NCI-H2107 treated with DMSO at 0.1 percent for 48 hours (cell line): ENCODE measurements around the gene DENND1A.
"Not testable (repeated sequence)": the region's sequence is repeated elsewhere in the genome, so short reads cannot be mapped to it uniquely, and the experiment has no call there.

Experiments used
- DNase-seq: peaks from one replicate; lab custom pipeline; 2025; ENCODE audit not compliant: unreplicated experiment; lab: John Stamatoyannopoulos, UW

DENND1A gene

GRCh38 chr9:123929870-123930831 is at the start of gene DENND1A:
Gene DENND1A (minus strand): TSS chr9:123930126. CDS start chr9:123929905, 221 bp downstream.
- DNase-seq: no peak

- DNase-seq: no peak
Measured at GRCh38 chr9:123978981-123979380, 49.1 kb upstream of the DENND1A start.

- not testable (repeated sequence) for DNase-seq
Measured at GRCh38 chr9:123976579-123976978, 46.7 kb upstream of the DENND1A start.

- DNase-seq: no peak
Measured at GRCh38 chr9:123975871-123976270, 45.9 kb upstream of the DENND1A start.

GRCh38 chr9:123974471-123974870 is 44.5 kb upstream of the DENND1A start:
- DNase-seq: no peak

GRCh38 chr9:123973590-123974223 is 43.8 kb upstream of the DENND1A start:
- DNase-seq: no peak

GRCh38 chr9:123972618-123973017 is 42.7 kb upstream of the DENND1A start:
- no peak for DNase-seq

GRCh38 chr9:123967323-123967722 is 37.4 kb upstream of the DENND1A start:
- DNase-seq: no peak

- DNase-seq: no peak
Measured at GRCh38 chr9:123965801-123966686, 36.1 kb upstream of the DENND1A start.

GRCh38 chr9:123964761-123965160 is 34.8 kb upstream of the DENND1A start:
- no peak for DNase-seq

- DNase-seq: no peak
Measured at GRCh38 chr9:123960965-123961364, 31.0 kb upstream of the DENND1A start.

GRCh38 chr9:123960366-123960765 is 30.4 kb upstream of the DENND1A start:
- no peak for DNase-seq

GRCh38 chr9:123959787-123960186 is 29.9 kb upstream of the DENND1A start:
- DNase-seq: no peak

- DNase-seq: no peak
Measured at GRCh38 chr9:123957731-123958130, 27.8 kb upstream of the DENND1A start.

GRCh38 chr9:123957168-123957721 is 27.3 kb upstream of the DENND1A start:
- DNase-seq: no peak

- no peak for DNase-seq
Measured at GRCh38 chr9:123955637-123956036, 25.7 kb upstream of the DENND1A start.

GRCh38 chr9:123954518-123955280 is 24.8 kb upstream of the DENND1A start:
- no peak for DNase-seq

GRCh38 chr9:123952641-123953495 is 22.9 kb upstream of the DENND1A start:
- DNase-seq: no peak

GRCh38 chr9:123948286-123948685 is 18.4 kb upstream of the DENND1A start:
- DNase-seq: no peak
